Panc1 (cell line): ENCODE results near the gene PLA2G10. TPM values are rescaled to one million over a fixed set of nuclear protein-coding genes. Genes with fewer than 3 reads are reported as not detected.

Source experiments
- ATAC-seq: fragments of 200-7000 bp; cut with Tn5 transposase; 2 replicates; pipeline ENCODE4 v1.9.1; 2020; ENCODE audit warnings: mild to moderate bottlenecking, moderate library complexity
- BruUV-seq: library from RNA; stranded (reverse); fragments of 400-500 nt; replicated peaks from 2 replicates; lab custom pipeline; 2021; lab: Mats Ljungman, UMichigan
- CTCF ChIA-PET: fragments of 300-600 bp; sonication (Branson Sonifier 250); formaldehyde crosslinking; loops from one replicate; lab custom pipeline; 2022; ENCODE audit warnings: antibody characterized with exemption; lab: Charles Lee
- POLR2A ChIA-PET: fragments of 300-600 bp; sonication (Branson Sonifier 250); formaldehyde crosslinking; loops from one replicate; lab custom pipeline; 2022; ENCODE audit warnings: antibody characterized with exemption; lab: Charles Lee
- DNase-seq: peaks from one replicate; pipeline ENCODE4 v3.0.0-alpha.2; 2010; ENCODE audit warnings: low read depth, low spot score
- H3K27ac ChIP-seq: 2 replicates; pipeline ENCODE4 v1.5.1; 2011; ENCODE audit warnings: mild to moderate bottlenecking, low read length, inconsistent platforms
- H3K27me3 ChIP-seq: fragments of 200-500 bp; sonication (Bioruptor generic); 2 replicates; pipeline ENCODE4 v1.6.0; 2014; ENCODE audit warnings: low read length, inconsistent platforms; ENCODE audit not compliant: control insufficient read depth, insufficient read depth
- H3K36me3 ChIP-seq: fragments of 200-500 bp; sonication (Bioruptor generic); 2 replicates; pipeline ENCODE4 v1.5.1; 2014; ENCODE audit warnings: inconsistent platforms, mild to moderate bottlenecking, low read length, moderate library complexity; ENCODE audit not compliant: control insufficient read depth, insufficient read depth
- H3K4me1 ChIP-seq: 2 replicates; pipeline ENCODE4 v1.5.1; 2011; ENCODE audit warnings: inconsistent platforms, mild to moderate bottlenecking, low read length, moderate library complexity; ENCODE audit not compliant: control insufficient read depth, insufficient read depth
- H3K4me3 ChIP-seq, 2 experiments: 2 replicates each; pipeline ENCODE4 v1.5.1; 2011 to 2012; ENCODE audit warnings: low read depth in 2 of 2, low read length in 2 of 2, mild to moderate bottlenecking in 2 of 2, inconsistent platforms in 1 of 2, moderate library complexity in 1 of 2
- H3K9me3 ChIP-seq: fragments of 200-500 bp; sonication (Bioruptor generic); 2 replicates; pipeline ENCODE4 v1.5.1; 2014; ENCODE audit warnings: low read depth, mild to moderate bottlenecking, inconsistent platforms, low read length, moderate library complexity; ENCODE audit not compliant: control insufficient read depth, insufficient read depth
- CTCF ChIP-seq: fragments of 450-650 bp; IDR thresholded peaks from 2 replicates; pipeline ENCODE4 v1.5.1; 2017; ENCODE audit warnings: mild to moderate bottlenecking
- POLR2AphosphoS5 ChIP-seq: IDR thresholded peaks from 2 replicates; pipeline ENCODE4 v1.6.1; 2012; ENCODE audit warnings: mild to moderate bottlenecking, low read depth, low read length, moderate library complexity
- REST ChIP-seq, 2 experiments: IDR thresholded peaks; 2 replicates each; pipeline ENCODE4 v1.6.1; 2011 to 2012; ENCODE audit warnings: low read depth in 2 of 2, control low read depth in 1 of 2, low read length in 1 of 2, mild to moderate bottlenecking in 1 of 2, moderate library complexity in 1 of 2; ENCODE audit not compliant: insufficient read depth in 1 of 2
- SIN3A ChIP-seq: IDR thresholded peaks from 2 replicates; pipeline ENCODE4 v1.6.1; 2012; ENCODE audit warnings: low read depth, mild to moderate bottlenecking, low read length, moderate library complexity, borderline replicate concordance; ENCODE audit not compliant: insufficient read depth
- TCF7L2 ChIP-seq: IDR thresholded peaks from 2 replicates; pipeline ENCODE4 v1.6.1; 2011; ENCODE audit warnings: mild to moderate bottlenecking, low read depth, low read length, inconsistent platforms
- in situ Hi-C: cut with HindIII; loops from 2 replicates; pipeline ENCODE4 v1.10.0; 2016; ENCODE audit warnings: low sequenced_read_pairs, low pct_unique_long_range_greater_than_20kb
- intact Hi-C: fragments of 100-400 bp; cut with micrococcal nuclease; formaldehyde crosslinking; loops from one replicate; pipeline ENCODE4 v1.10.0; 2022; ENCODE audit not compliant: unreplicated experiment
- total RNA-seq: library from RNA; stranded (reverse); gene quantifications from one replicate; pipeline ENCODE4 v1.2.1, GENCODE V29; 2021; ENCODE audit not compliant: unreplicated experiment

Gene PLA2G10
- total RNA-seq, 1 experiment from 2014 or later = 0.23 TPM

GRCh38 chr16:14658063-14658462, 36.0 kb downstream of the PLA2G10 start:
- ChIA-PET CTCF (no interaction called here), POLR2A (no interaction called here)
- in situ Hi-C loops = no loop called here

GRCh38 chr16:14652726-14653125, 41.4 kb downstream of the PLA2G10 start:
- BruUV-seq = no TSS peak
- no peaks in the 10 kb centered on the region for H3K27me3 ChIP-seq
- H3K9me3 ChIP-seq = no peaks in the 10 kb centered on the region
- DNase-seq (no peak), ATAC-seq (no peak)
- TF ChIP-seq TCF7L2 (no peak), REST (IDR thresholded peaks at IDR 0.05; ENCODE audit: insufficient read depth in 1 of 2, low read depth in 2 of 2, low read length in 1 of 2) (no peak), CTCF (no peak)
- ChIA-PET POLR2A (interaction anchor here (0.7 kb wide), 1 partner anchor 21 kb away, joined by 3 read pairs; no protein-coding TSS in a partner anchor), CTCF (no interaction called here)
- H3K4me1 ChIP-seq = no peaks in the 10 kb centered on the region
- in situ Hi-C loops (no loop called here), intact Hi-C loops (no loop called here)
- no peak overlapping the region for H3K27ac ChIP-seq
- H3K36me3 ChIP-seq = peaks cover 26% of the 10 kb centered on the region
- H3K4me3 ChIP-seq = no peak overlapping the region

More at GRCh38 chr16:14658063-14658462, 36.0 kb downstream of the PLA2G10 start:
- no peaks in the 10 kb centered on the region for H3K9me3 ChIP-seq
- BruUV-seq = no TSS peak
- ATAC-seq (no peak), DNase-seq (no peak)
- intact Hi-C loops = no loop called here
- no peak overlapping the region for H3K4me3 ChIP-seq
- H3K27me3 ChIP-seq = no peaks in the 10 kb centered on the region
- no peak overlapping the region for H3K27ac ChIP-seq
- peaks cover 21% of the 10 kb centered on the region for H3K36me3 ChIP-seq
- H3K4me1 ChIP-seq = no peaks in the 10 kb centered on the region
- TF ChIP-seq TCF7L2 = no peak
- no peak for TF ChIP-seq CTCF
- no peak for TF ChIP-seq SIN3A
- no peak for TF ChIP-seq POLR2AphosphoS5
- TF ChIP-seq REST (IDR thresholded peaks at IDR 0.05; ENCODE audit: insufficient read depth in 1 of 2, low read depth in 2 of 2, low read length in 1 of 2) = no peak
